Mesenchymal stem cell (in vitro differentiated cells and primary cell): ENCODE measurements around the gene C17orf50.

Experiments used
- DNase-seq: peaks from one replicate; pipeline ENCODE4 v3.0.0-alpha.2; 2013
- H2AFZ ChIP-seq: one replicate; pipeline ENCODE4 v1.6.1; 2013; ENCODE audit warnings: low read depth, mild to moderate bottlenecking, control low read depth, inconsistent platforms, low read length, moderate library complexity
- H2AK5ac ChIP-seq: 2 replicates; pipeline ENCODE4 v1.6.1; 2013; ENCODE audit warnings: low read length, moderate library complexity, mild to moderate bottlenecking, inconsistent platforms; ENCODE audit not compliant: severe bottlenecking
- H2BK120ac ChIP-seq: one replicate; pipeline ENCODE4 v1.6.1; 2013; ENCODE audit warnings: low read depth, mild to moderate bottlenecking, inconsistent platforms, low read length, moderate library complexity
- H2BK12ac ChIP-seq, 2 experiments: one replicate each; pipeline ENCODE4 v1.6.1; 2013; ENCODE audit warnings: inconsistent platforms in 2 of 2, low read length in 2 of 2, mild to moderate bottlenecking in 2 of 2, moderate library complexity in 2 of 2, control low read depth in 1 of 2
- H2BK15ac ChIP-seq: one replicate; pipeline ENCODE4 v1.6.1; 2013; ENCODE audit warnings: mild to moderate bottlenecking, low read depth, inconsistent platforms; ENCODE audit not compliant: poor library complexity, severe bottlenecking
- H2BK5ac ChIP-seq: 2 replicates; pipeline ENCODE4 v1.6.1; 2013; ENCODE audit warnings: low read depth, mild to moderate bottlenecking, low read length, control low read depth, inconsistent platforms; ENCODE audit not compliant: poor library complexity, severe bottlenecking
- H3K14ac ChIP-seq, 2 experiments: one replicate each; pipeline ENCODE4 v1.6.1; 2013; ENCODE audit warnings: inconsistent platforms in 2 of 2, low read length in 2 of 2, control low read depth in 1 of 2, mild to moderate bottlenecking in 1 of 2, moderate library complexity in 1 of 2
- H3K18ac ChIP-seq, 2 experiments: one replicate each; pipeline ENCODE4 v1.6.1; 2013; ENCODE audit warnings: inconsistent platforms in 2 of 2, low read length in 2 of 2, control low read depth in 1 of 2, low read depth in 1 of 2, mild to moderate bottlenecking in 1 of 2
- H3K23ac ChIP-seq, 2 experiments: one replicate each; pipeline ENCODE4 v1.6.1; 2013; ENCODE audit warnings: inconsistent platforms in 2 of 2, low read length in 2 of 2, mild to moderate bottlenecking in 2 of 2, moderate library complexity in 2 of 2, control low read depth in 1 of 2
- H3K27ac ChIP-seq: 2 replicates; pipeline ENCODE4 v1.5.1; 2013; ENCODE audit warnings: mild to moderate bottlenecking, moderate library complexity, low read length, control low read depth, inconsistent platforms; ENCODE audit not compliant: poor library complexity, severe bottlenecking
- H3K27me3 ChIP-seq, 2 experiments: 2 replicates each; pipeline versions ENCODE4 v1.6.1 to v1.7.0; 2013; ENCODE audit warnings: low read length in 2 of 2, mild to moderate bottlenecking in 2 of 2, moderate library complexity in 2 of 2, control low read depth in 1 of 2, inconsistent platforms in 1 of 2; ENCODE audit not compliant: control insufficient read depth in 1 of 2, insufficient read depth in 1 of 2
- H3K36me3 ChIP-seq, 2 experiments: 2 replicates each; pipeline versions ENCODE4 v1.6.1 to v1.7.0; 2013; ENCODE audit warnings: low read length in 2 of 2, control low read depth in 1 of 2, inconsistent platforms in 1 of 2, low read depth in 1 of 2, mild to moderate bottlenecking in 1 of 2; ENCODE audit not compliant: insufficient read depth in 2 of 2, control insufficient read depth in 1 of 2
- H3K4ac ChIP-seq, 2 experiments: one replicate each; pipeline ENCODE4 v1.6.1; 2013; ENCODE audit warnings: inconsistent platforms in 2 of 2, low read length in 2 of 2, mild to moderate bottlenecking in 2 of 2, moderate library complexity in 2 of 2, control low read depth in 1 of 2, low read depth in 1 of 2
- H3K4me1 ChIP-seq: 2 replicates; pipeline ENCODE4 v1.6.1; 2013; ENCODE audit warnings: low read depth, low read length, control low read depth; ENCODE audit not compliant: control insufficient read depth, insufficient read depth
- H3K4me2 ChIP-seq: 2 replicates; pipeline ENCODE4 v1.6.1; 2013; ENCODE audit warnings: low read length, mild to moderate bottlenecking, inconsistent platforms; ENCODE audit not compliant: poor library complexity, severe bottlenecking
- H3K4me3 ChIP-seq, 2 experiments: 2 replicates each; pipeline versions ENCODE4 v1.5.1 to v1.7.0; 2013; ENCODE audit warnings: low read length in 2 of 2, mild to moderate bottlenecking in 2 of 2, control low read depth in 1 of 2, low read depth in 1 of 2; ENCODE audit not compliant: insufficient read depth in 1 of 2
- H3K79me1 ChIP-seq: replicated peaks from 2 replicates; pipeline ENCODE4 v1.6.1; 2013; ENCODE audit warnings: mild to moderate bottlenecking, control low read depth, low read length, inconsistent platforms; ENCODE audit not compliant: poor library complexity, severe bottlenecking
- H3K9ac ChIP-seq: 2 replicates; pipeline ENCODE4 v1.7.0; 2013; ENCODE audit warnings: mild to moderate bottlenecking, low read length, moderate library complexity
- H3K9me3 ChIP-seq: 2 replicates; pipeline ENCODE4 v1.7.0; 2013; ENCODE audit warnings: mild to moderate bottlenecking, low read length; ENCODE audit not compliant: control insufficient read depth
- H4K8ac ChIP-seq: one replicate; pipeline ENCODE4 v1.6.1; 2013; ENCODE audit warnings: inconsistent platforms, mild to moderate bottlenecking, low read length, moderate library complexity
- H4K91ac ChIP-seq: one replicate; pipeline ENCODE4 v1.6.1; 2013; ENCODE audit warnings: mild to moderate bottlenecking, low read length, inconsistent platforms
- WGBS: methylation state at CpG from one replicate; pipeline ENCODE4 v1.1.7; 2013; ENCODE audit warnings: mixed read lengths; 5-methylcytosine and 5-hydroxymethylcytosine counted together

Gene C17orf50

DNA sequence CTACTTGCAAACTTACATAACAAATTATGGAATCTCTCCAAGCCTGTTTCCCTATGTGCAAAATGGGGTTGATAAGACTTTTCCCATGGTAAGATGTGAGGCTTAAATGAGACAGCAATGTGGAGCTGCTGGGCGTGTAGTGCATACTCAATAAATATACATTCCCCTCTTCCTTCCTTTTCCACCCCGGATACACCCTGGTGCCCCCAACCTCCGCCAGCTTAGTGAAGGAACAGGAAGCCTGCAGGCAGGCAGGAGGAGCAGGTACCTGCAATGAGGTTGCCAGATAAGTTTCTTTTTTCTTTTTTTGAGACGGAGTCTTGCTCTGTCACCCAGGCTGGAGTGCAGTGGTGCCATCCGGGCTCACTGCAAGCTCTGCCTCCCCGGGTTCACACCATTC, 14.9 kb downstream of the C17orf50 start:
- H3K79me1 ChIP-seq = no peaks in the 10 kb centered on the region
- H4K91ac ChIP-seq = no peak overlapping the region
- no peak overlapping the region for H3K4me2 ChIP-seq
- H3K23ac ChIP-seq = no peak overlapping the region
- H3K4me1 ChIP-seq = peaks cover 7% of the 10 kb centered on the region
- H3K36me3 ChIP-seq = no peaks in the 10 kb centered on the region
- H2AFZ ChIP-seq = no peak overlapping the region
- H2BK120ac ChIP-seq = no peak overlapping the region
- H2BK12ac ChIP-seq = no peak overlapping the region
- H3K9ac ChIP-seq = no peak overlapping the region
- H3K9me3 ChIP-seq = no peaks in the 10 kb centered on the region
- DNase-seq = no peak
- no peak overlapping the region for H3K4ac ChIP-seq
- no peak overlapping the region for H4K8ac ChIP-seq
- H3K27ac ChIP-seq = no peak overlapping the region
- H3K14ac ChIP-seq = no peak overlapping the region
- H2BK5ac ChIP-seq = no peak overlapping the region
- 100% methylated on average over 2 of the region's 6 CpGs for WGBS
- H3K4me3 ChIP-seq = no peak overlapping the region
- peaks cover 35 to 73% of the 10 kb centered on the region in 2 experiments for H3K27me3 ChIP-seq
- H3K18ac ChIP-seq = no peak overlapping the region
- no peak overlapping the region for H2AK5ac ChIP-seq
- H2BK15ac ChIP-seq = no peak overlapping the region

DNA sequence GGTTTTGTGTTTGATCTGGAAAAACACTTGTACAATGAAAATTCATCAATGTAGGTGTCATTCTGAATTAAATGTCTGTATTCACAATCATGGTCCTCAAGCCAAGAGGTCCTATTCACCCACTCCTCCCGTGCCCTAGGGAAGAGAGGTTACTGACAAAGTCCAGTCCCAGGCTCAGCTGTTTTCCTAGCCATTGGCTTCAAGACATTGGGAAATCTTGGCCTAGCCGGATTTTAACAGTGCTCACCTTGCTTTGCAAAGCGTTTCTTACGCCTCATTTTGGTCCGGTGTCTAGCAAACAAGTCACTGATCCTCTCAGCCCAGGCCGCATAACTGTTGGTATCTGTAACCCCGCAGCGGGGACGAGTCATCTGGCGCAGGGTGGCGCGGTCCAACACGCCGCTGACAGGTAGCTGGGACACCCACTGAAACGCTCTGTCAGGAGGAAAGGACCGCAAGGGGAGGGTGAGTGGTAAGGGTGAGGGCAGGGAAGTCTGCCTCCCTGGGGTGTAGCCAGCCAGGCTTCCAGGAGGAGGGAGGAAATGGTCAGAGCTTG, 18.0 kb downstream of the C17orf50 start:
- Histone ChIP-seq H3K9ac (no peak overlapping the region), H3K36me3 (no peaks in the 10 kb centered on the region), H4K91ac (peak overlapping the region; percentile 94), H3K4me3 (no peak overlapping the region), H2BK120ac (peak overlapping the region; percentile 9), H3K14ac (peak overlapping the region in 1 of 2 experiments; percentile 95), H2BK12ac (peak overlapping the region; percentile 97 to 100), H3K4ac (peak overlapping the region; percentile 49 to 93), H3K9me3 (no peaks in the 10 kb centered on the region), H2AFZ (no peak overlapping the region), H3K18ac (peak overlapping the region; percentile 59 to 97), H2BK15ac (peak overlapping the region; percentile 44), H2BK5ac (no peak overlapping the region), H4K8ac (peak overlapping the region; percentile 20), H3K79me1 (no peaks in the 10 kb centered on the region), H3K27ac (no peak overlapping the region), H3K27me3 (peaks cover 35 to 75% of the 10 kb centered on the region in 2 experiments), H2AK5ac (no peak overlapping the region), H3K4me1 (peaks cover 7% of the 10 kb centered on the region), H3K4me2 (no peak overlapping the region), H3K23ac (no peak overlapping the region)
- no peak for DNase-seq
- WGBS = 86% methylated on average over 14 of the region's 16 CpGs

- Histone ChIP-seq H4K8ac (no peak overlapping the region), H3K4me1 (peaks cover 4% of the 10 kb centered on the region), H3K27me3 (peaks cover 43 to 67% of the 10 kb centered on the region in 2 experiments), H3K23ac (no peak overlapping the region), H2BK12ac (no peak overlapping the region), H3K4me3 (no peak overlapping the region), H3K79me1 (no peaks in the 10 kb centered on the region), H3K18ac (no peak overlapping the region), H3K27ac (no peak overlapping the region), H3K9ac (no peak overlapping the region), H2AFZ (no peak overlapping the region), H3K36me3 (no peaks in the 10 kb centered on the region), H3K4ac (no peak overlapping the region), H3K4me2 (no peak overlapping the region), H2BK15ac (no peak overlapping the region), H3K9me3 (no peaks in the 10 kb centered on the region), H3K14ac (no peak overlapping the region), H2BK120ac (no peak overlapping the region), H4K91ac (no peak overlapping the region), H2AK5ac (no peak overlapping the region), H2BK5ac (no peak overlapping the region)
- peak; percentile 39 for DNase-seq
- 77% methylated on average over 3 of the region's 3 CpGs for WGBS
Measured at GRCh38 chr17:35780950-35781349, 20.3 kb downstream of the C17orf50 start.

GRCh38 chr17:35784895-35785294, 24.2 kb downstream of the C17orf50 start:
- H3K4ac ChIP-seq = peak overlapping the region; percentile 9 to 69
- no peaks in the 10 kb centered on the region for H3K79me1 ChIP-seq
- no peak overlapping the region for H2AK5ac ChIP-seq
- H3K27me3 ChIP-seq = peaks cover 25 to 47% of the 10 kb centered on the region in 2 experiments
- no peak overlapping the region for H3K23ac ChIP-seq
- H2BK120ac ChIP-seq = no peak overlapping the region
- peak overlapping the region; percentile 2 for H2BK15ac ChIP-seq
- no peak overlapping the region for H3K4me2 ChIP-seq
- peaks cover 4% of the 10 kb centered on the region for H3K4me1 ChIP-seq
- no peak overlapping the region for H3K9ac ChIP-seq
- H2BK5ac ChIP-seq = no peak overlapping the region
- DNase-seq = no peak
- H3K9me3 ChIP-seq = no peaks in the 10 kb centered on the region
- H3K4me3 ChIP-seq = no peak overlapping the region
- peak overlapping the region in 1 of 2 experiments; percentile 44 for H3K14ac ChIP-seq
- H3K36me3 ChIP-seq = no peaks in the 10 kb centered on the region
- peak overlapping the region; percentile 82 for H4K91ac ChIP-seq
- WGBS = 96% methylated on average over 1 of the region's 2 CpGs
- H2AFZ ChIP-seq = no peak overlapping the region
- H4K8ac ChIP-seq = no peak overlapping the region
- peak overlapping the region; percentile 8 to 83 for H2BK12ac ChIP-seq
- no peak overlapping the region for H3K27ac ChIP-seq
- H3K18ac ChIP-seq = peak overlapping the region; percentile 19 to 54
